ENCODE data around the gene NBPF19. TPM values are rescaled to one million over a fixed set of nuclear protein-coding genes. Genes with fewer than 3 reads are reported as not detected.
"Not testable (repeated sequence)": the region's sequence is repeated elsewhere in the genome, so short reads cannot be mapped to it uniquely, and the experiment has no call there.

NBPF19 gene, protein sequence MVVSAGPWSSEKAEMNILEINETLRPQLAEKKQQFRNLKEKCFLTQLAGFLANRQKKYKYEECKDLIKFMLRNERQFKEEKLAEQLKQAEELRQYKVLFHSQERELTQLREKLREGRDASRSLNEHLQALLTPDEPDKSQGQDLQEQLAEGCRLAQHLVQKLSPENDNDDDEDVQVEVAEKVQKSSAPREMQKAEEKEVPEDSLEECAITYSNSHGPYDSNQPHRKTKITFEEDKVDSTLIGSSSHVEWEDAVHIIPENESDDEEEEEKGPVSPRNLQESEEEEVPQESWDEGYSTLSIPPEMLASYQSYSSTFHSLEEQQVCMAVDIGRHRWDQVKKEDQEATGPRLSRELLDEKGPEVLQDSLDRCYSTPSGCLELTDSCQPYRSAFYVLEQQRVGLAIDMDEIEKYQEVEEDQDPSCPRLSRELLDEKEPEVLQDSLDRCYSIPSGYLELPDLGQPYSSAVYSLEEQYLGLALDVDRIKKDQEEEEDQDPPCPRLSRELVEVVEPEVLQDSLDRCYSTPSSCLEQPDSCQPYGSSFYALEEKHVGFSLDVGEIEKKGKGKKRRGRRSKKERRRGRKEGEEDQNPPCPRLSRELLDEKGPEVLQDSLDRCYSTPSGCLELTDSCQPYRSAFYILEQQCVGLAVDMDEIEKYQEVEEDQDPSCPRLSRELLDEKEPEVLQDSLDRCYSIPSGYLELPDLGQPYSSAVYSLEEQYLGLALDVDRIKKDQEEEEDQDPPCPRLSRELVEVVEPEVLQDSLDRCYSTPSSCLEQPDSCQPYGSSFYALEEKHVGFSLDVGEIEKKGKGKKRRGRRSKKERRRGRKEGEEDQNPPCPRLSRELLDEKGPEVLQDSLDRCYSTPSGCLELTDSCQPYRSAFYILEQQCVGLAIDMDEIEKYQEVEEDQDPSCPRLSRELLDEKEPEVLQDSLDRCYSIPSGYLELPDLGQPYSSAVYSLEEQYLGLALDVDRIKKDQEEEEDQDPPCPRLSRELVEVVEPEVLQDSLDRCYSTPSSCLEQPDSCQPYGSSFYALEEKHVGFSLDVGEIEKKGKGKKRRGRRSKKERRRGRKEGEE (N-terminal part only)
- total RNA-seq: 10 to 100 TPM; 17.8 to 18.0 TPM

DNA sequence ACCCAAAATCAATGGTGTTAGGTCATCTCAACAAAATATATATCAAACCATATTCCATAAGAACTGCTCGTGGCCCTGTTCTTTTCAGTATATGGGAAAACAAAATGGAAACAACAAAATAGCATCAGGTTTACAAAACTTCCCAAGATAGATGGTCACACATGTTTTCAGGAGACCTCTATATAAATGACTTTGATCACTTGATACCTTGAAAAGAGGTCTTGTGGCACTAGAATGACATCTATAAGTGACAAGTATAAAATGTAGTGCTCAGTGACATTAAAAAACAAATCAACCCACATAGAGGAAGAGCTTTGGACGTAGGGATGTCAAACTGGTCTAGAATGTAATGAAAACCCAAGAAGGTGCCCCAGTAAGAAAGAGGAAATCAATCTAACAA is at the start of gene NBPF19:
Gene NBPF19, plus strand, starts transcription at position 301 of the 400 bp plus-strand sequence. CDS start 888 bp downstream, outside the sequence.
- POLR2A ChIA-PET; ATAC-seq; intact Hi-C loops (cut with micrococcal nuclease); CTCF ChIA-PET; H3K9me3 Mint-ChIP-seq; H3K36me3 Mint-ChIP-seq (ENCODE audit: low read depth); H3K27ac Mint-ChIP-seq; H3K27me3 Mint-ChIP-seq; DNase-seq; H3K4me3 Mint-ChIP-seq; H3K4me1 Mint-ChIP-seq (ENCODE audit: low read depth): not testable (repeated sequence)

DNA sequence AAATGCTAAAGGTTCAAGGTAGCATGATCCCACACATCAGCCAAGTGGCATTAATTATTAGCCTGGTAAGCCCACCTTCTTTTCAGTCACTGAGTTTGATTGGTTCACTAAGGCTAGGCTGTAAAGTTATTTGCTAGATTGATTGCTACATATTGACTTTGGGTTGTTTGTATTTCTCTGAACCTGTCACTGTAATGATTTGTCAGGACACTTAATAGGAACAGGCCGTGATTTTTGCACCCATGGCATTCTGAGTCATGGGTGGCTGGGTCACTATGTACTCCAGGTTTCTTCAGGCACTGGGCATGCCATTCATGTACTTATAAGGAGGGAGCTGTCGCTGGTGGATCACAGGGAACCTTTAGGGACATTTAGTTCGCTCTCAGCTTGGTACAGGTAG is 46.5 kb upstream of the NBPF19 start:
- DNase-seq; ATAC-seq; POLR2A ChIA-PET; H3K4me3 Mint-ChIP-seq; intact Hi-C loops (cut with micrococcal nuclease); H3K27me3 Mint-ChIP-seq; H3K27ac Mint-ChIP-seq; CTCF ChIA-PET; H3K9me3 Mint-ChIP-seq; H3K36me3 Mint-ChIP-seq (ENCODE audit: low read depth): not testable (repeated sequence)
- H3K4me1 Mint-ChIP-seq (ENCODE audit: low read depth): peaks cover 12% of the 10 kb centered on the region

DNA sequence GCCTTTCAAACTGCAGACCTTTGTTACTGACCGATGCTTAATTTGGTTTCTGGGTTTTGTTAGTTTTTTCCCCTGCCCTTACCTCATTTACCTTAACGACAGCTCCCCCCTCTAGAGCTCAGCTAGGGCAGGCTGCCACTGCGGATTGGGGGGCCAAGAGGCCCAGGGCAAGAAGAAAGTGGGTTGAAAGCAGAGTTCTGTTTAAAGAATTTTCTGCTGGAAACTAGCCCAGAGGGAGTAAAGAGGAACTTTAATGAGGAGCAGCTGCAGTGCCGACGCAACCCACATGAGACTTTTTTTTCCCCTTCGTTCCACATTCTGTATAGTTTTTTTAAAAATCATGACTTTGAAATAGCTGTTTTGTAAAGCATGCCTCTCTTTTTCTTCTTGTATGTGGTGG is 29.4 kb upstream of the NBPF19 start:
- H3K4me1 Mint-ChIP-seq (ENCODE audit: low read depth): peaks cover 16% of the 10 kb centered on the region
- DNase-seq; H3K27me3 Mint-ChIP-seq; H3K27ac Mint-ChIP-seq; ATAC-seq; POLR2A ChIA-PET; H3K4me3 Mint-ChIP-seq; H3K36me3 Mint-ChIP-seq (ENCODE audit: low read depth); intact Hi-C loops (cut with micrococcal nuclease); CTCF ChIA-PET; H3K9me3 Mint-ChIP-seq: not testable (repeated sequence)

DNA sequence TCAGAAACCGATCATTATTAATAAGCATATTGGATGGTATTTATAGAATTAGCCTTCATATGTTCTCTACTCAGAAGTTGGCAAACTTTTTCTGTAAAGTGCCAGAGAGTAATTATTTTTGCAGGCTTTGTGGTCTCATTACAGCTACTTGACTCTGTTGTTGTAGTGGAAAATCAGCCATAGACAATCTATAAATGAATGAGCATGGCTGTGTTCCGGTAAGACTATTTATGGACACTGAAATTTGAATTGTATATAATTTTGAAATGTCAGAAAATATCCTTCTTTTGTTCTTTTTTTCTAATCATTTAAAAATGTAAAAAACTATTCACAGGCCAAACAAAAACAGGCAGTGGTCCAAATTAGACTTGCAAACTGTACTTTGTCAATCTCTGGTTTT is 22.6 kb upstream of the NBPF19 start:
- H3K4me1 Mint-ChIP-seq (ENCODE audit: low read depth); POLR2A ChIA-PET; intact Hi-C loops (cut with micrococcal nuclease); H3K4me3 Mint-ChIP-seq; H3K27me3 Mint-ChIP-seq; H3K27ac Mint-ChIP-seq; H3K9me3 Mint-ChIP-seq; H3K36me3 Mint-ChIP-seq (ENCODE audit: low read depth); CTCF ChIA-PET; ATAC-seq; DNase-seq: not testable (repeated sequence)

DNA sequence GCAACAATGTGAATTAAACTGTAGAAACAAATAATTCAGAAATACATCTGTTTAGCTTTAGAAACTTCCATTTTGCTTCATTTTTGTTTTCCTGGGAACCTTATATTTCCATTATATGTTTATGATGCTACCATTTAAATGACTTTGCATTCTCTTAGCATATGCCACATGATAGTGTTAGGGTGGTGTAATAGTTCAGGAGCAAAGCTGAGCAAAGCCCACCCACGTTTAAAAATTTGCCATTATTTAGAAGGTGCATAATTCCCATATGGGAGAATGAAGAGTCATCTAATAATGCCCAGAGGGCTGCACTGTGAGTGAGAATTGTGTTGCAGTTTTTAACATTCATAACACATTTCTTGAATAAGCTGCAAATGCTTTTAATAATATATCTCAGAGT is 22.2 kb upstream of the NBPF19 start:
- POLR2A ChIA-PET; H3K4me3 Mint-ChIP-seq; H3K36me3 Mint-ChIP-seq (ENCODE audit: low read depth); H3K27me3 Mint-ChIP-seq; ATAC-seq; H3K9me3 Mint-ChIP-seq; H3K4me1 Mint-ChIP-seq (ENCODE audit: low read depth); CTCF ChIA-PET; H3K27ac Mint-ChIP-seq; DNase-seq; intact Hi-C loops (cut with micrococcal nuclease): not testable (repeated sequence)

DNA sequence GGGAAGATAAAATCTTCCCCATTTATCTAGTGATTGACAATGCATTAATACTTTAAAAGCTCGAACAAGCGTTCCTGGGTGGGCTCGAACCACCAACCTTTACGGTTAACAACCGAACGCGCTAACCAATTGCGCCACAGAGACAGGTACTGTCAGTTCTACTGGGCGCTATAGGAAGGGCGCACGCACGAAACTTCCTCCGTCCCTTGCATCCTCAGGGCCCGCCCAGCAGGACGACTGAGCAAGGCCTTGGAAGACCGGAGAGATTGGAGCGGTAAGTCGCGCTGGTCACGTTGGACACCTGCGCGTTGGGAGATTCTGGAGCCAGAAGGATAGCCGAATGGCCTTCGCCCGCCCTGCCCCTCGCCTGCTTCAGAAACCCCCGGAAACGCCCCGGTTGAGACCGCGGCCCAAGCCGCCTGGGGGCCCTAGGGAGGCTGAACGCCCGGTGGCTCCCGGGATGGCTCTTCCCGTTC is 83.5 kb downstream of the NBPF19 start:
- ATAC-seq, POLR2A ChIA-PET: not testable (repeated sequence)
- peak; percentile 85 for DNase-seq

DNA sequence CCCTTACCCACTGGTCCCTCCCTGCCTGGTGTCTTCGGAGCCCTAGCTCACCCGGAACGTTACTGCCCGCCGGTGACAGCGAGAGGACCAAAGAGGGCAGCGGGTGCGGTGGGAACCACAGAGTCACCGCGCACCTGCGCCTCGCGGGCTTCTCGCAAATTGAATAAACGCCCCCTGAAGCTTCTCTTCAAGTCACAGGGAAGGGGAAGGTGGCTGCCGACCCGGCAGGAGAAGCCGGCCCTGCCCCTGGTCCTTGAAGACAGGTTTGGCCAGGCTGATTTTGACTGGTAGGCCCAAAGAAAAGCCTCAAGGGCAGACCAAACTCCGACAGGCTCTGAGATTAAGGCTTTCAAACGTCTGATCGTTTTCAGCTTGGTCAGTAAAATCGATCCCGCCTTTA is 87.0 kb downstream of the NBPF19 start:
- ATAC-seq; CTCF ChIA-PET; DNase-seq; POLR2A ChIA-PET; H3K36me3 Mint-ChIP-seq (ENCODE audit: low read depth); H3K4me1 Mint-ChIP-seq (ENCODE audit: low read depth); H3K4me3 Mint-ChIP-seq; H3K9me3 Mint-ChIP-seq; intact Hi-C loops (cut with micrococcal nuclease); H3K27ac Mint-ChIP-seq; H3K27me3 Mint-ChIP-seq: not testable (repeated sequence)

More for the DNA sequence above, 83.5 kb downstream of the NBPF19 start:
- H3K27me3 Mint-ChIP-seq; intact Hi-C loops (cut with micrococcal nuclease); H3K9me3 Mint-ChIP-seq; CTCF ChIA-PET; H3K4me1 Mint-ChIP-seq (ENCODE audit: low read depth): not testable (repeated sequence)
- Mint-ChIP-seq H3K27ac (peak overlapping the region; percentile 90), H3K36me3 (ENCODE audit: low read depth) (peaks cover 13% of the 10 kb centered on the region), H3K4me3 (peak overlapping the region; percentile 78)

DNA sequence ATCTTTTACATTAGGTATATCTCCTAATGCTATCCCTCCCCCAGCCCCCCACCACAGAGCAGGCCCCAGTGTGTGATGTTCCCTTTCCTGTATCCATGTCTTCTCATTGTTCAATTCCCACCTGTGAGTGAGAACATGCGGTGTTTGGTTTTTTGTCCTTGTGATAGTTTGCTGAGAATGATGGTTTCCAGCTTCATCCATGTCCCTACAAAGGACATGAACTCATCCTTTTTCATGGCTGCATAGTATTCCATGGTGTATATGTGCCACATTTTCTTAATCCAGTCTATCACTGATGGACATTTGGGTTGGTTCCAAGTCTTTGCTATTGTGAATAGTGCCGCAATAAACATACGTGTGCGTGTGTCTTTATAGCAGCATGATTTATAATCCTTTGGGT is 90.6 kb downstream of the NBPF19 start:
- DNase-seq; H3K4me3 Mint-ChIP-seq; H3K4me1 Mint-ChIP-seq (ENCODE audit: low read depth); CTCF ChIA-PET; ATAC-seq; H3K27me3 Mint-ChIP-seq; H3K36me3 Mint-ChIP-seq (ENCODE audit: low read depth); intact Hi-C loops (cut with micrococcal nuclease); POLR2A ChIA-PET; H3K9me3 Mint-ChIP-seq; H3K27ac Mint-ChIP-seq: not testable (repeated sequence)

DNA sequence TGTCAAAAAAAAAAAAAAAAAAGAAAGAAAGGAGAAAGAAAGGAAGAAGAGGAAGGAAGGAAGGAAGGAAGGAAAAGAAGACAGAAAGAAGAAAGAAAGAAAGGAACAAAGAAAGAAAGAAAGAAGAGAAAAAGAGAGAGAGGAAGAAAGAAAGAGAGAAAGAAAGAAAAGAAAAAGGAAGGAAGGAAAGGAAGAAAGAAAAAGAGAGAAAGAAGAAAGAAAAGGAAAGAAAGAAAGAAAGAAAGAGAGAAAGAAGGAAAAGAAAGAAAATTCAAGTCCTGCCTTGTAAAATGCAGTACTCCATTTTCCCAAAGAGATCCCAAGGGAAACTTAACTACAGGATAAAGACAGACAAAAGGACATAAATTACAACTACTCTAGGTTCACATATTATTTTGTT is 97.9 kb downstream of the NBPF19 start:
- intact Hi-C loops (cut with micrococcal nuclease); H3K36me3 Mint-ChIP-seq (ENCODE audit: low read depth); H3K27me3 Mint-ChIP-seq; POLR2A ChIA-PET; H3K4me3 Mint-ChIP-seq; DNase-seq; ATAC-seq; H3K9me3 Mint-ChIP-seq; H3K4me1 Mint-ChIP-seq (ENCODE audit: low read depth); CTCF ChIA-PET; H3K27ac Mint-ChIP-seq: not testable (repeated sequence)

DNA sequence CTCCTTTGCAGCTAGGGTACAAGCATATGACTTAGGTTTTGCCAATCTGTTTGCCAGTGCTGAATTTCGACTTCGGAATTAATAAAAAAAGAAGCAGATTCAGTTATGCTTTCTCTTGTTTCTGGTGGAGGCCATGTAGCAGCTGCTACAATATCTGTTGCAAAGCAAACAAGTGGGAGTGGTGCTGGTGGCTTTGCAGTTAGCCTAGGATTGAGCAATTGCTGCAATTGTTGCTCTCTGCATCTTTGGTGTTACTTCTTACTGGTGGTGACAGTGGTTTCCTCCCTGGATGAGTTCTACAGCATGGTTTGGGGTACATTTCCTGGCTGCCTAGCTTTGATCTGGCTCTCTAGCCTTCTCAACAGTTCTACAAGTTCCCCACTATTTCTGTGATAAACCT is 110.7 kb downstream of the NBPF19 start:
- H3K27me3 Mint-ChIP-seq; POLR2A ChIA-PET; CTCF ChIA-PET; H3K4me3 Mint-ChIP-seq; intact Hi-C loops (cut with micrococcal nuclease); H3K27ac Mint-ChIP-seq; H3K9me3 Mint-ChIP-seq; H3K4me1 Mint-ChIP-seq (ENCODE audit: low read depth); ATAC-seq; H3K36me3 Mint-ChIP-seq (ENCODE audit: low read depth): not testable (repeated sequence)
- DNase-seq: peak; percentile 44

All from activated CD8-positive, alpha-beta T cell treated with anti-CD3 and anti-CD28 coated beads for 36 hours (primary cell).